Adrenal gland (tissue), 5 donors: ENCODE data around the gene CORO7.

Experiments used
- POLR2A ChIP-seq, 2 donors: fragments of 450-650 bp; IDR thresholded peaks; one replicate each; pipeline ENCODE4 v1.6.1; 2017; ENCODE audit warnings: antibody characterized with exemption in 2 of 2, mild to moderate bottlenecking in 2 of 2, moderate library complexity in 1 of 2
- TF ChIP-seq, protein P1 (sequence below), 6 experiments: fragments of 450-650 bp in 4 of 6; fragments of 200-600 bp in 2 of 6; sonication (generic) in 1 of 6; IDR thresholded peaks; 1 replicate in 5 of 6; 2 replicates in 1 of 6; pipeline versions ENCODE4 v1.5.1 to v1.8.0; 2016 to 2021; ENCODE audit warnings: antibody characterized with exemption in 6 of 6, mild to moderate bottlenecking in 2 of 6, moderate library complexity in 1 of 6
- donor health status: DM: no; HTN: no; CAD: no.

DNA sequence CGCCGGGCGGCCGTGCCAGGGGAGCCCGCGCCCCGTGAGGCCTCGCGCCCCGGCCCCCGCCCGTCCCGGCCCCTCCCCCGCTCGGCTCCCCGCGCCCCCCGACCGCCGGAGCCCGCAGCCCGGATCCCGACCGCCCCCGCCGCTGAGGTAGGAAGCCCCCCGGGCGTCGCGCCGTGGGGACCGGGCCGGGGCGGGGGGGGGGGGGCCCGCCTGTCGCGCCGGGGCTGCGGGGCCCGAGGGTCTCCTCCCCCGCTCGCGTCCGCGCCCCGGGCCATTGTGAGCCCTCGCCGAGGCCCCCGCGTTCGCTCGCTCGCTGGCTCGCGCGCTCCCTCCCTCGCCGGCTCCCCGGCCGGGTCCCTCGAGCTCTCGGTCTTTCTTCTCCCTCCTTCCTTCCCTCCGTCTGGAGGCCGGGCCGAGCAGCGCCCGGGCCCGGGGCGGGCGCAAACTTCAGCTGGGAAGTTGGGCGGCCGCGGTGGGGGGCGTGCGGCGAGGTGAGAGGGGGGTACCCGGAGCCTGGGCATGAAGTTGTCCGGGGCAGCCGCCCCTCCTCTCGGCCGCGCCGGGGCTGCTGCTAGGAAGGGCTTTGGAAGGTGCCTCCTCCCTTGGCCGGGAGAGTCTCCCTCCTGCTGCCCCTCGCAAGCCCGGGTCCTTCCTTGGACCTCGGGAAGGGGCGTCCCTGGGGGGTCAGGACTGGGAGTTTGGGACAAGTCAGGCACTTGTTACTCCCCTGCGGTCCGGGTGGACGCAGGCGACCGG, 100.1 kb downstream of the CORO7 start:
- TF ChIP-seq, protein P1, sequence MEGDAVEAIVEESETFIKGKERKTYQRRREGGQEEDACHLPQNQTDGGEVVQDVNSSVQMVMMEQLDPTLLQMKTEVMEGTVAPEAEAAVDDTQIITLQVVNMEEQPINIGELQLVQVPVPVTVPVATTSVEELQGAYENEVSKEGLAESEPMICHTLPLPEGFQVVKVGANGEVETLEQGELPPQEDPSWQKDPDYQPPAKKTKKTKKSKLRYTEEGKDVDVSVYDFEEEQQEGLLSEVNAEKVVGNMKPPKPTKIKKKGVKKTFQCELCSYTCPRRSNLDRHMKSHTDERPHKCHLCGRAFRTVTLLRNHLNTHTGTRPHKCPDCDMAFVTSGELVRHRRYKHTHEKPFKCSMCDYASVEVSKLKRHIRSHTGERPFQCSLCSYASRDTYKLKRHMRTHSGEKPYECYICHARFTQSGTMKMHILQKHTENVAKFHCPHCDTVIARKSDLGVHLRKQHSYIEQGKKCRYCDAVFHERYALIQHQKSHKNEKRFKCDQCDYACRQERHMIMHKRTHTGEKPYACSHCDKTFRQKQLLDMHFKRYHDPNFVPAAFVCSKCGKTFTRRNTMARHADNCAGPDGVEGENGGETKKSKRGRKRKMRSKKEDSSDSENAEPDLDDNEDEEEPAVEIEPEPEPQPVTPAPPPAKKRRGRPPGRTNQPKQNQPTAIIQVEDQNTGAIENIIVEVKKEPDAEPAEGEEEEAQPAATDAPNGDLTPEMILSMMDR (IDR thresholded peaks at IDR 0.05), result no peak
- no peak for TF ChIP-seq POLR2A (IDR thresholded peaks at IDR 0.05)
